SKM-1 treated with dmso at 0.1 percent for 144 hours (cell line): ENCODE data around the gene LPGAT1.
A peak's percentile ranks its signal among the peaks of the same experiment; 100 is the strongest.

Source experiments
- DNase-seq: peaks from one replicate; lab custom pipeline; 2025; ENCODE audit not compliant: unreplicated experiment; lab: John Stamatoyannopoulos, UW

LPGAT1 gene

DNA sequence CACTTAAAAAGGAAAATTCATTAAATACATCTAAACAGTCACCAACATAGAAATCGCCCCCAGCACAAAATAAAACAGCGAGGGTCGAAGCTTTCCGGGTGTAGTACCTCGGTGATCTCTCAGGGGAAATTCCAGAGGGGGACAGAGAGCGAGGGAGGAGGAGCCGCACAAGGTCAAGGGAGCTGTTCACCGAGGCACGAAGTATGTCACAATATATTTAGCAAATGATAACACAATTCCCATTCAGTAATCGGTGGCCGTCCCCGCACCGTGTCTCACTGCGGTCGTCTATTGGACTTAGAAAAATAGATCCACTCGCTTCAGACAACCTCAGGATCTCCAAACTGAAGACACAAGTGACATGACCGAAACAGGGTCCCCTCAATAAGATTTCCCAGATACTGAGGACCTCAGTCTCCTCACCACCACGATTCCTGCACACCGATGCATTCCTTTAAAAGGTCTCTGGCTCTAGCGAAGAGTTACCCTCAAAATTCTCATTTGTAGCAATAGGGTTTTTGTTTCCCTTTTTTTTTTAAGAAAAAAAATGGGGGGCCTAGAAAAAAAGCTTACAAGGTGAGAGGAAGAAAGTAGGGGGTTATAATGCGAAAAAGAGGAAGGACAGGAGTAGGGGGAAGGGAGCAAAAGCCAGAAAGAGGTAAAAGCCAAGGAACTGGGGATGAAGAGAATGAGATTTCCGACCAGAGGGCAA is 1.1 kb downstream of the LPGAT1 start:
- DNase-seq: peak; percentile 45

DNA sequence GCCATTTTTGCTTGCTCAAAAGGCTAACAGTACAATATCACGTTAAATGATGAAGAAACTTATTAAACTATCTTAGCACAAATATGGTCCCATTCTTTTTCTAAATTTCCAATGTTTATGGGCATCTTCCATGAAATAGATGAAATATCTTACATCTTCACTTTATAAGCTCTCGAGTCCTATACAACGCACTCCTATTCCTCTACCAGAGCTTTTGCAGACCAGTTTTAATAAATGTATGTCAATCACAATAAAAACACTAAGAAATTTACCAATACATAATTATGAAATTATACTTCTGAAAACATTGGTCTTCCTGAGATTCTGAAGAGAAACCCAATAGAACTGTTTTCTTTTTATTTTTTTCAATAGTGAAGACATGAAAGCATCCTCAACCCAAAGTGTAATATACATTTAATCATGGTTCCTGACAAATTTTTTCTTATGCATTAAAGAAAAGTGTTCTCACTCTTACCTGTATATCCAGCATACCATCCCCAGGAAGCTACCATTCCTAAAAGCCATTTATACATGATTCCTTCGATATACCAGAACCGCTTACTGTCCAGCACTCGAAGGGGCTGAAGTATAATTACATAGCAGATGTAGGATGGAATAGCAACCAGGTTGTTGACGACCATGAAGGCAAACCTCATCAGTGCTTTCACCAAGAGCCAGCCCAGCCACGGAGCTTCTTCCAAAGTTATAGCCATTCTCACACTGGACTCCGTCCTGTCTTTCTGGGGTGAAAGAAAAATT is 1.8 kb downstream of the LPGAT1 start:
- no peak for DNase-seq

GRCh38 chr1:211827051-211827450 is 3.5 kb downstream of the LPGAT1 start:
- DNase-seq: no peak

DNA sequence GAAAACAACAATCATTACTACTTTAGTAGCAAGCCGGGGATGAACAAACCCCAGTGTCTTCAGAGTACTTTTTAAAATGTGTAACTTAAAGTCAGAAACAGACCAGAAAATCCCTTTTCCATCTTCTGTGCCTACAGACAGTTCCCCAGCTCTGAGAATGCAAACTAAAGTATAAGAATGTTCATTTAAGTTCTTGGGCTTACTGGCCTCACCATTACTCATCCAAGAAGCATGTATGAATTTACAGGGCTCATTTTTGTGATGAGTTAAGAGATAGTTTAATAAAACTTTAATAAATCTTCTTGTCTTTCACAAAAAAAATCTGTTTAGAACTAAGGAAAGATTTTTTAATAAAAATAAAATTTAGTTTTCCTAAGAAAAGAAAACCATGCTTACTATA is 4.6 kb downstream of the LPGAT1 start:
- DNase-seq: no peak

- peak; percentile 74 for DNase-seq
Observed at GRCh38 chr1:211822677-211823407, 7.7 kb downstream of the LPGAT1 start.

GRCh38 chr1:211816586-211816985 is 14.0 kb downstream of the LPGAT1 start:
- DNase-seq: peak; percentile 10

- no peak for DNase-seq
Observed at GRCh38 chr1:211814313-211814712, 16.2 kb downstream of the LPGAT1 start.

DNA sequence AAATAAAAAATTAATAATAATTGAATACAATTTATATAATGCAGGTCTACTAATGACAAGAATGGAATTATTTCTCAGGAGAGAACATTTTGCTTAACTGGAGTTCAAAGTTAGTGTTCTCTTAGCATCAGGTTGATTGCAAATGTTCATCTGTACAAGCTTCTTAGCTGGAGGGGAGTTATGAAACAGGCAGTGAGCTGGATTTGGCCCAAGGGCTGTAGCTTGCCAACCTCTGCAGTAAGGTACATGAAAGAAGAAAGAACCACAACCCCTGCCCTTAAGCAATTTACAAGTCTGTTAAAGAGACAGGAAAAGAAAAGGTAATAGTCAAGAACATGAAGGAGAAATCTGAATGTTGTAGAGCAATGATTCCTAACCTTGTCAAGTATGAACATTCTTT is 17.0 kb downstream of the LPGAT1 start:
- DNase-seq: no peak

DNA sequence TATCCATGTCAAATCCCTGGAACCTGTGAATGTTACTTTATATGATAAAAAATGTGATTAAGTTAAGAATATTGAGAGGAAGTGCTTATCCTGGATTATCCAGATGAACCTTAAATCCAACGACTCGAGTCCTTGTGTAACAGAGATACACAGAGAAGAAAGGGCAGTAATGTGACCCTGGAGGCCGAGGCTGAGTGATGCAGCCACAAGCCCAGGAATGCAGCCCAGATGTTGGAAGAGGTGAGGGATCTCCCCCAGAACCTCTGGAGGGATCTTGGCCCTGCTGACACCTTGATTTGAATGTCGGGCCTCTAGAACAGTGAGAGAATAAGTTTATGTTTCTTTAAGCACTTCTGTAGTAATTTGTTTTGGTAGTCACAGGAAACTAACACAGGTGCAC is 18.0 kb downstream of the LPGAT1 start:
- DNase-seq: no peak

DNA sequence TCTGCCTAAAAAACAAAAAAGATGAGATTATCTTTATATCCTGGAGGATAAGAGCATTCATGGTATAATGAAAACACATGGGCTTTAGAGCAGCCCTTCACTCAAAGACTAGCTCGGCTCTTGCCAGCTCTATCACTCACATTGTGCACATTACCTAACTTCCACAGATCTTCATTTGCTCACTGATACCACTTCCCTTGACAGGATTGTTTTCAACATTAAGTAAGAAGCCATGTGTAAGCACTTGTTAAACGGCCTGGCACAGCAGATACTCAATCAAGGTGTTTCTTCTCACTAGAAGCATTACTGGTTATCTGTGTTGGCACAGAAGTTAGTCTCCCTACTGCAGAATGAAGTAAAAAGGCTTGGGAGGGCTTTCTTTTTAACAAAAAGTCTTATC is 18.7 kb downstream of the LPGAT1 start:
- no peak for DNase-seq

GRCh38 chr1:211811126-211811525 is 19.4 kb downstream of the LPGAT1 start:
- no peak for DNase-seq

DNA sequence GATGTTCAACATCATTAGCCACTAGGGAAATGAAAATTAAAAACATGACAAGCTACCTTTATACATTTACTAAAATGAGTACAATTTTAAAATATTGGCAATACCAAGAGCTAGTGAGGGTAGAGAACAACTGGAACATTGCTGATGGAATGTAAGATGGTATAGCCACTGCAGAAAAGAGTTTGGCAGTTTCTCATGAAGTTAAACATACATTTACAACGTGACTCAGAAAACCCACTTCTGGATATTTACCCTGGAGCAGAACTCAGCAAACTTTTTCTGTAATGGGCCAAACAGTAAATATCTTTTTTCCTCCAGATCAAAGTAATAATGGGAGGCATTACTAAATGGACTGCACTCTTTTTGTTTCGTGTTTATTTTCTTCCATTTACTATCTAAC is 22.1 kb downstream of the LPGAT1 start:
- no peak for DNase-seq

DNA sequence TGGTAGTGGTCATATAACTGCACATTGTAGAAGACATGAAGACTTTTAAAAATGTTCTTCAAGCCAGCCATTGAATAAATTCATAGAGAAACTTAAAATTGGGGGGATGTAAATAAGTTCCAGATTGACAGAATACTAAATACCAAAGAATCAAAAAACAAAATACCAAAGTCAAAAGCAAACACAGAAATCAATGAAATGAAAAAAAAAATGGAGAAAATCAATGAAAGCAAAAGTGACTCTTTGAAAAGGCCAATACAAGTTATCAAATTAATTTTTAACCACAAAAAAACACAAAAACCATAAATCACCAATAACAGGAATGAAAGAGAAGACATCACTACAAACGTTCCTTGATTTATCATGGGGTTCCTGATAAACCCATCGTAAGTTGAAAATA is 25.6 kb downstream of the LPGAT1 start:
- DNase-seq: no peak

GRCh38 chr1:211800925-211801607 is 29.5 kb downstream of the LPGAT1 start:
- no peak for DNase-seq

GRCh38 chr1:211797994-211798393 is 32.6 kb downstream of the LPGAT1 start:
- no peak for DNase-seq

GRCh38 chr1:211791979-211792378 is 38.6 kb downstream of the LPGAT1 start:
- no peak for DNase-seq

GRCh38 chr1:211789641-211790464 is 40.7 kb downstream of the LPGAT1 start:
- no peak for DNase-seq

DNA sequence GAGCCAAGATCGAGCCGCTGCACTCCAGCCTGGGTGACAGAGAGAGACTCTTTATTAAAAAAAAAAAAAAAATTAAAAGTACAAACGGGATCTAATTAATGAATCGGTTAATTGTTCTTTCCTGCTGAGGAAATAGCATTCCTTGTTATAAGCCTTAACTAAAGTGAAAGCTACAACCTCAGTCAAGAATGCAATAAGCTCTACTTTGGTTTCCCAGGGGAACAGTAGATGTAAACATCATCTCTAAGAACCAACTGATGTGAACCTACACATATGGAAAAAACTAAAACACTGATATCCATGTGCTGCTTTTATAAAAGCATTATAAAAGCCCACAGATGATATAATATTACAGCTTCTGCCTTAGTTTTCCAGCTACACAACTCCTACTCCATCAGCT is 41.9 kb downstream of the LPGAT1 start:
- DNase-seq: no peak

GRCh38 chr1:211783897-211784296 is 46.7 kb downstream of the LPGAT1 start:
- DNase-seq: no peak

DNA sequence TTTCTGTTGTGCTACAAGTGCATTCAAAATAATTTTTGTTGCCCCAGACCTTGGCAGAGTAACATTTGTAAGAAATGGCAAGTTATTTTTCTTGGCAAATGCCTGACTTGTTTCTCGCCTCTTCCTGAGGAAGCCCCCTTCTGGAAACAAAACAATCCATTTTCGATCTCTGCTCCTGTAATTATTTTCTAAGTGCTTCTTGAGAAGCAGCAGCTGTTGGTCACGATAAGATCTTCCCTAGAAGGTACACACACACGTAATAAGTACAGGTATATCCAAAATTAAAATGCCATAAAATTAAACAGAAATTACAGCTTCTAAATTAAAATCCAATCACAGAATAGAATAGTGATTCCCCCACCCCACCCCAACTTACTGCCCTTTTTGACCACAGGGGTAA is 47.3 kb downstream of the LPGAT1 start:
- no peak for DNase-seq

DNA sequence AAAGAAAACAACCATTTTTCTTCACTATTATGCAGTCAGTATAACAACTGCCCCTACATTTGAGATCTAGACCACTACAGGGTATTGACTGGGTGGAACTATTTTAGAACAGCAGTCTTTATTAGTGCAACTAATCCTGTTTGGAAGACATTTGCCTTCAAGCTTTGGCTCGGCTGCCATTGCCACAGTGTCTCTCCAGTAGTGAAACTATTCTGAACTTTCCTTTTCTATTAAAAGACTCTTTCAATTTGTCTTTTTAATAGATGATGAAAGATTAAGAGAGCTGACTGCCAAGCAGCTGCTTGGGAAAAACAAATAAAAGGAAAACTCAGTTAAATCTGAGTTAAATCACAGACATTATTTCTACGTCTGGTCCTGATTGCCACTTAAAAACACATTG is 49.3 kb downstream of the LPGAT1 start:
- no peak for DNase-seq
